Bronchial epithelial cell (primary cell): ENCODE data around the gene CERKL. TPM values are rescaled to one million over a fixed set of nuclear protein-coding genes. Genes with fewer than 3 reads are reported as not detected.

ENCODE experiments used
- DNase-seq: peaks from one replicate; pipeline ENCODE4 v3.0.0-alpha.2; 2010; ENCODE audit warnings: low read depth
- FAIRE-seq: peaks from 2 replicates; lab custom pipeline; 2011; peaks lifted over from hg19 to GRCh38; lab: Jason Lieb, UNC
- H3K27me3 ChIP-seq: 2 replicates; pipeline ENCODE4 v1.5.1; 2011; ENCODE audit warnings: low read length; ENCODE audit not compliant: control insufficient read depth, insufficient read depth
- H3K36me3 ChIP-seq: 2 replicates; pipeline ENCODE4 v1.5.1; 2011; ENCODE audit warnings: low read length; ENCODE audit not compliant: control insufficient read depth, insufficient read depth
- H3K4me3 ChIP-seq: 2 replicates; pipeline ENCODE4 v1.5.1; 2011; ENCODE audit warnings: mild to moderate bottlenecking, low read depth, low read length, control low read depth
- total RNA-seq: library from RNA; depleted of rRNA; stranded (reverse); fragments of >200 nt; gene quantifications from 2 replicates; pipeline ENCODE4 v1.2.1, GENCODE V29; 2014
- TF ChIP-seq, protein P1 (sequence below): IDR thresholded peaks from 2 replicates; pipeline ENCODE4 v1.5.1; 2011; ENCODE audit warnings: mild to moderate bottlenecking, moderate library complexity, low read length, control low read depth, inconsistent platforms; ENCODE audit not compliant: insufficient read depth, severe bottlenecking

CERKL gene
- total RNA-seq, 1 donor from 2014 or later: not detected

GRCh38 chr2:181643151-181643550 lies 13.8 kb downstream of the CERKL start:
- Histone ChIP-seq H3K4me3 (no peak overlapping the region), H3K27me3 (peaks cover 2% of the 10 kb centered on the region), H3K36me3 (no peaks in the 10 kb centered on the region)
- TF ChIP-seq, protein P1, sequence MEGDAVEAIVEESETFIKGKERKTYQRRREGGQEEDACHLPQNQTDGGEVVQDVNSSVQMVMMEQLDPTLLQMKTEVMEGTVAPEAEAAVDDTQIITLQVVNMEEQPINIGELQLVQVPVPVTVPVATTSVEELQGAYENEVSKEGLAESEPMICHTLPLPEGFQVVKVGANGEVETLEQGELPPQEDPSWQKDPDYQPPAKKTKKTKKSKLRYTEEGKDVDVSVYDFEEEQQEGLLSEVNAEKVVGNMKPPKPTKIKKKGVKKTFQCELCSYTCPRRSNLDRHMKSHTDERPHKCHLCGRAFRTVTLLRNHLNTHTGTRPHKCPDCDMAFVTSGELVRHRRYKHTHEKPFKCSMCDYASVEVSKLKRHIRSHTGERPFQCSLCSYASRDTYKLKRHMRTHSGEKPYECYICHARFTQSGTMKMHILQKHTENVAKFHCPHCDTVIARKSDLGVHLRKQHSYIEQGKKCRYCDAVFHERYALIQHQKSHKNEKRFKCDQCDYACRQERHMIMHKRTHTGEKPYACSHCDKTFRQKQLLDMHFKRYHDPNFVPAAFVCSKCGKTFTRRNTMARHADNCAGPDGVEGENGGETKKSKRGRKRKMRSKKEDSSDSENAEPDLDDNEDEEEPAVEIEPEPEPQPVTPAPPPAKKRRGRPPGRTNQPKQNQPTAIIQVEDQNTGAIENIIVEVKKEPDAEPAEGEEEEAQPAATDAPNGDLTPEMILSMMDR: no peak
- no peak for DNase-seq
- FAIRE-seq: no peak

DNA sequence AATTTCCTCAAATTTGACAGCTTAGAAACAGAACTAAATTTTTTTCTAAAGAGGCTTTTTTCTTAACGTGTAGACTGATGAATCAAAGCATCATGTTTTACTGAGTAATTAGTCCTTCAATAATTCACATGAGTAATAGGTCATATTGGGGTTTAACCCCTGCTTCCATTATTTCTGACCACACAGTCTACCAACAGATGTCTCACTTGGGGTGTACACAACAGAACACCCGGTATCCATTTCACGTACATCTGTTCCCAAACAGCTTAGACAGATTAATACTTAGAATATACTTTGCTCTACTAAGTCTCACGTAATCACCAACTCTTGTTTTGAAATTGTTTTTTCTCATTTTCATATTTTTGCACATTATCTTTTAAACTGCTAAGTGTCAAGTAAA lies 14.8 kb downstream of the CERKL start:
- H3K4me3 ChIP-seq: no peak overlapping the region
- TF ChIP-seq, protein P1: no peak
- no peaks in the 10 kb centered on the region for H3K36me3 ChIP-seq
- H3K27me3 ChIP-seq: peaks cover 2% of the 10 kb centered on the region
- DNase-seq: no peak
- no peak for FAIRE-seq

- no peak for DNase-seq
- Histone ChIP-seq H3K4me3 (no peak overlapping the region), H3K36me3 (no peaks in the 10 kb centered on the region), H3K27me3 (no peaks in the 10 kb centered on the region)
- no peak for FAIRE-seq
- TF ChIP-seq, protein P1: no peak
Observed at GRCh38 chr2:181639686-181640085, 17.2 kb downstream of the CERKL start.

DNA sequence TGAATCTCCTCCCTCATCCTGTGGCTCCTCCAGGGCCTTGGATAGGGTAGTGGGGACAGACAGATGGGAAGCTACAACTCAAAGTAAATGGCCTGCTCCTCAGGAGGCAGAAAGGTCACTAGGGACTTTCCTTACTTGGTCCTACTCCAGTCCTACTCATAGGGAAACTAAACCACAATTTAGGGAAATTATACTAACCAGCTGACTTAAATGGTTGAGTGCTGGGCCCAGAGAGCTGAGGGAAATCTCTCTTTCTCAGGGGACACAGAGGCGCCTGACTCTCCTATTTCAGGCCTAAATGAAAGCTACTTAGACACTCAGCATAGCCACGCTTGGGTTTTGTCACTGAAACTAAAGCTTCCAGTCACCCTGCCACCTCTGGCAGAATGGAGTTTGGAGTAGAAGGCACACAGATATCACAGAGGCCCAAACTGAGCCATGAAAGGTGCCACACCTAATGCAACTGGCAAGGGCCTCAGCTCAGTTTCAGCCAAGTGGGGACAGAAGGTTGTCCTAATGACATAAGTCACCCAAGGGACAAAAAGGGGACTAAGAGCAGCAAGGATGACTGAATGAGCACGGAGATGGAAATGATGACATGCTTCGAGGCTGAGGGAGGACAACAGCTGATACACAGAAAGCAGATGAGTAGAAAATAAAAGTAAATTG lies 24.0 kb downstream of the CERKL start:
- no peak for DNase-seq
- no peaks in the 10 kb centered on the region for H3K36me3 ChIP-seq
- peaks cover 1% of the 10 kb centered on the region for H3K27me3 ChIP-seq
- no peak for FAIRE-seq
- TF ChIP-seq, protein P1: no peak
- no peak overlapping the region for H3K4me3 ChIP-seq

DNA sequence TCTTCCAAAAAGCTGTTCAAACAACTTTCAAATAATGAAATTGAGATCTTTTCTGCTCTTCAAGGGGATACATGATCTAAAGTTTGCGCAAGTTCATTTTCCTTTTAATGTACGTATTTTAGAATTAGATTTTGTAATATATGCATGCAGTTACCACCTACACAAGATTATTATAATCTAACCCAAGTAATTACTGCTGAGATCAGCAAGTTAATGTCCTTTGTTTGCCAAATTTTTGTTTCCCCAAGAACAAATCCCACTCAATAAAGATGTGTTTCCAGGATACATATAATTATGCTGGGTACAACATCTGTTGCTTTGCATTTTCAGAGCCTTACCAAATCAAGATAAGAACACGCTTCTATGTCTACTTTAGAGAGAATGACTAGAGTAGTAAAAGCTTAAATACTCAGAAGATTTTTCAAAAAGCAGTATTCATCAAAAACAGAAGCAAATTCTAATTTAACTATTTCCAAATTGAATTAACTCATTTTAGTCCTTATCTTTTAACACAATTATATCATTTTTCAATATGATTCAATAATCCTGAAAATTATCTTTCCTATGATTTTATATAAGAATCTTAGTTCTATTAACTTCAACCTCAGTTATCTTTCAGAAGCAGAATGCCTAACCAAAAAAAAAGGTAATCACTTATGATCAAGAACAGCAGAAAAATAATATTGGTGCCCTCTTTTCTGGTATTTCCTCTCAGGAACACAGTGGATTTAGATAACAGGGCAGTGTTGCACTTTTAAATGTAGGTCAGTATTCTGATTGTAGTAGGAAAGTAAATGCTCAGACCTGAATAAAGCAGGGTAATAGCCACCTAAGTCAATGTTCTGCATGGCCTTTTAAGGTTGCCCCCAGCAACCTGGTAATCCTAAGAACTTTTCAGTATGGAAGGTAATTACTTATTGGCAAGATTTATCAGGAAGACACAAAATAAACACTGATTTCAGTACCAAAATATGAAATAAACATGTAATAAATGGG lies 28.0 kb downstream of the CERKL start:
- FAIRE-seq: no peak
- Histone ChIP-seq H3K27me3 (peaks cover 1% of the 10 kb centered on the region), H3K36me3 (no peaks in the 10 kb centered on the region), H3K4me3 (no peak overlapping the region)
- TF ChIP-seq, protein P1: no peak
- no peak for DNase-seq
